Activated T-cell treated with anti-CD3 and anti-CD28 coated beads for 1 hour (primary cell): ENCODE results near the gene ARHGEF16.

Source experiments
- DNase-seq: peaks from one replicate; pipeline ENCODE4 v3.0.0-alpha.2; 2020; ENCODE audit warnings: low read depth

The ARHGEF16 gene

DNA sequence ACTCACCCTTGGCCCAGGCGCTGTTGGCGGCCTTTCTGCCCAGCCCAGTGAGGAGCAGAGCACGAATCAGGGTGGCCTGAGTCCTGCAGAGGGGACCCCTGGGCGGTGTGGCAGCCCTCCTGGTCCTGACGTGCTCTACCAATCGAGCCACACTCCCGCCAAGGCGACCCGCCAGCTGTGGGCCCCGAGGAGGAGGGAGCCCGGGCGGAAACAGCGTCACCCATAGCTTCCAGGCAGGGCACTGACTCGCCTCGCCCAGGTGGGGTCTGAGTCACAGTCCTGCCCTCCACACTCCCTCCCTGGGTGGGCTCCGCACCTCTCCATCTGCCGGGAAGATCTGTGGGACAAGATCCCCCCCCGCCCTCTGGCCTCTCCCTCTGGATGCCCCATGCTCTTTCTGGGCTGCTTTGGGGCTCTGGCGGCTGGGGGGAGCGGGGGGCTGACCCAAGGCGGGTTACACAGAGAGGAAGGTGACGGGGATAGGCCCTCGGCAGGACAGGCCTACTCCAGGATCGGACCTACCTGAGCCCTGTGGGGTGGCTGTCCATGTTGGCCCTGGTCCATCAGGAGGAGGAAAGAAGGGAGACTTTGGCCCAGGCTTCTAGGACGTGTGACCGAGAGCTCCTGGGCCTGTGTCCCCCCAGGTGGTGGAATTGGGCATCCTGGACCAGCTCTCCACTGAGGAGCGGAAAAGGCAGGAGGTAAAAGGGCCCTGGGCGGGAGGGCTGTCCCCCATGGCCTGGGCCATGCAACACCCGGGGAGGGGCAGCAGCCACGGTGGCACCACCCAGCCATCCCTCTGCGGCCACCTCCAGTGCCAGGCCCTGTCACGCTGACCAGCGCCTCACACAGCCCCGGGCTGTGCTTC lies 14.0 kb downstream of the ARHGEF16 start:
- no peak for DNase-seq

DNA sequence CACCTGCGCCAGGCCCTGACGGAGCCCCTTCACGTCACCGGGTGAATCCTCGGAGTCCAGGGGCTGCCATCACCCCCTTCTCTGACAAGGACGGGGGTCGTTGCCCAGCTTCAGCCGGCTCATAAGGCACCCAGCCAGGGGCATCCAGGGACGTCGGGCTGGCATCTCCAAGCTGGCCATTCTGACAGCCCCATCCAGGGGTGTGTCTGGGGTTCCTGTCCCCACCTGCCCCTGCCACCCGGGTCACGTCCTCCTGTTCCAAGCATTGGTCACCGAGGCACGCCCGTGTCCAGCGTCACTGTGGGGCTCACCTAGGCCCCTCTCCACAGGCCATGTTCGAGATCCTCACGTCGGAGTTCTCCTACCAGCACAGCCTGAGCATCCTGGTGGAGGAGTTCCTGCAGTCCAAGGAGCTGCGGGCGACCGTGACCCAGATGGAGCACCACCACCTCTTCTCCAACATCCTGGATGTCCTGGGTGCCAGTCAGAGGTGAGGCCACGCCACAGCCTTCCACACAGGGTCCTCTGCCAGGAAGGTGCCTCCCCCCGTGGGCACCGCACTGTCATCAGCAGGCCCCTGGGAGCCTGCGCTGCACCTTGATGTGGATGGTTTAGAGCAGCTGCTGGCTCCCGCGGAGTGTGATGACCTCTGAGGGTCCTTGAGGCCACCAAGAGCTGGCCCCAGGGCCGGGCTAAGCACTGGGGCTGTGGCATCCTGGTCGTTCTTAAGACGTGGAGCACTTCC lies 14.8 kb downstream of the ARHGEF16 start:
- DNase-seq, result no peak

GRCh38 chr1:3469849-3470649 lies 15.6 kb downstream of the ARHGEF16 start:
- no peak for DNase-seq

DNA sequence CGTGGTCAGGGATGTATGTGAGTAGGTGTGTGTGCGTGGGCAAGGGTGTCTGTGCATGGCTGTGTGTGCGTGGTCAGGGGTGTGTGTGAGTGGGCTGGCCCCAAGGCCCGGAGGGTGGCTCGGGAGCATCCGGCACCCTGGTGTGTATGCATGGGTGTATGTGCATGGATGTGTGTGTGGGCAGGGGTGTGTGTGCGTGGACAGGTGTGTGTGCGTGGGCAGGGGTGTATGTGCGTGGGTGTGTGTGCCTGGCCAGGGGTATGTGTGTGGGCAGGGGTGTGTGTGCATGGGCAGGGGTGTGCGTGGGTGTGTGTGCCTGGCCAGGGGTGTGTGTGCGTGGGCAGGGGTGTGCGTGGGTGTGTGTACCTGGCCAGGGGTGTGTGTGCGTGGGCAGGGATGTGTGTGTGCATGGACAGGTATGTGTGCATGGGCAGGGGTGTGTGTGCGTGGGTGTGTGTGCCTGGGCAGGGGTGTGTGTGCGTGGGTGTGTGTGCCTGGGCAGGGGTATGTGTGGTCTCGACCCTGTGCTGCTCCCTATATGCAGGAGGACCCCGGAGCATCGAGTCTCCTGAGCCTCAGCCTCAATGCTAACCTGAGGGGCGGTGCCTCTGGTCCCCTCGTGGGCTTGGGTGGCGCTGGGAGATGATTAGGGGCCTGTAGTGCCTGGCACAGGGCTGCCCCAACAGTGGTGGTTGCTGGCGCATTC lies 16.3 kb downstream of the ARHGEF16 start:
- DNase-seq, result no peak

DNA sequence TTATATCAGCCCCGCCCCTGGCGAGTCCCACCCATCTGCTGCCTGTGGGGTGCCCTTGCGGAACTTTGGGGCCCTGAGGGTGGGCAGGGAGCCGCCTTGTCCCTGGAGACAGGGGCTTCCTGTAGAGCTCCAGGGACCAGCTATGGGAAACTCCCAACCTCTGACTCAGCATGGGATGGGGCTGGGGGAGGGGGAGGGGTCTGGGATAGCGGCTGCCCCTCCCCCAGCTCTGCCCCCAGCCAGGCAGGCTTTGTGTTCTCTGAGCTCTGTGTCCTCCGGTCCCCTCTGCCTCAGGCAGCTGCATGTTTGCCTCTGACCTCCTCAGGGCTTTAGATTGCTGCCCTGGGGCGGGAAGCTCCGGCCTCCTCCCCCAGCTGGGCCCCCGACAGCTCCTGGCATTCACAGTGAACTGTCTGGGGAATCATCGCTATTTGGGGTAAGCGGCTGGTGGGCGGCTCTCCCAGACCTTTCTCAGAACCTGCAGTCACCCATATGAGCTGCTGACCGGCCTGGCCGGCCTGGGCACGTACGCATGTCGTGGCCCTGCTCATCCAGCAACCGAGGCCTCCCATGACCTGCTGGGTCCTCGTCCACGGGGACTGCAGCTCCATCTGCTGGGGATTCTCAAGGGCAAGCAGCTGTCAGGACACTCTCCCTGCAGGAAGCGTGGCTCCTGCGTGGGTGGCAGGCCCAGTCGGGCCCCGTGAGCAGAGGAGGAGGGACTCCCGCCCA lies 17.1 kb downstream of the ARHGEF16 start:
- no peak for DNase-seq

DNA sequence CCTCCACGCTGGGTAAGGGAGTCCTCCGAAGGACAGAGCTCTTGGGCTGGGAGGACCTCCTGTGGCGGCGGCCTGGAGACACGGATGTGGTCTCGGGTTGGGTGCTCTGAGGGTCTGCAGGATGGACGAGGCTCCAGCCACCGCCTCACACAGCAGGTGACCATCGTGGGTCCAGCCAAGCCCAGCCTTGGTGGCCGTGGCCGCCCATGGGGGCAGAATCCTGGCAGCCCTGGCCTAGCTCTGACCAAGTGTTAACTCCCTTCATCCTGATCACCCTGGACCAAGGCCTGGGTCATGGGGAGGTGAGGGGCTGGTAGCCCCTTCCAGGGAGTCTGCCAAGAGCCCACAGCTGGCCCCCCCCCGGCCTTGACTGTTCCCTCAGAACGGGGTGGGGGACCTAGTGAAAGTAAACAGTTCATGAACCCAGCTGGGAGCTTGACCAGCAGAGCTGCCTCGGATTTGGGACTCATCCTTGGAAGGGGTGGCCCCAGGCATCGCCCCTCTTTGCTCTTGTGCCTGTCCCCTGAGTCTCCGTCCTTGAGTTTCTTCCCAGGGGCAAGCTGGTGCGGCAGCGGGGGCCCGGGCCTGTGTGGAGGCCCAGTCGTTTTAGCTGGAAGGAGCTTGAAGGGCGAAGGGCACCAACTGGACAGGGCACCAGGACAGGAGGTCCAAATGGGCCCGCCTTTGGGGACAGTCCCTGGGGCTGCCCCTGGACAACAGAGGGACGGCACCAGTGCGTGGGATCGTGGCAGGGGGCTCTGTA lies 17.8 kb downstream of the ARHGEF16 start:
- DNase-seq, result no peak

GRCh38 chr1:3472906-3473305 lies 18.4 kb downstream of the ARHGEF16 start:
- no peak for DNase-seq

- no peak for DNase-seq
Measured at GRCh38 chr1:3473381-3473844, 18.9 kb downstream of the ARHGEF16 start.

- no peak for DNase-seq
Measured at GRCh38 chr1:3474016-3474415, 19.6 kb downstream of the ARHGEF16 start.

DNA sequence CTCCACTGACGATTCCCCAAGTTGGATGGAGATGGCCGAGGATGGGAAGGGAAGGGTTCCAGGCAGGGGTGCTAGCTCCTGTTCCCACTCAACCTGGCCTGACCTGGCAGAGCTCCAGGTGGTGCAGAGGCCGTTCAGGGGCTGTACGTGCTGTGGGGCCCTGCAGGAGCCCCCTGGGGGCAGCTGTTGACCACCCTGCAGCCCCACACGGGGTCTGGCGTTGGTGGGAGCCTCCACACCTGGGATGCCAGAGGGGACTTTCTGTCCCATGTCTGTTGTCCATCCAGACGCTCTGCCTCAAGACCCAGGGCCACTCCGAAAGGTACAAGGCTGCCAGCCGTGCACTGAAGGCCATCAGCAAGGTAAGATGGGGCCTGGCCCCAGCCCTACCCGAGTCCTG lies 20.0 kb downstream of the ARHGEF16 start:
- no peak for DNase-seq

GRCh38 chr1:3475839-3476573 lies 21.5 kb downstream of the ARHGEF16 start:
- DNase-seq, result no peak

DNA sequence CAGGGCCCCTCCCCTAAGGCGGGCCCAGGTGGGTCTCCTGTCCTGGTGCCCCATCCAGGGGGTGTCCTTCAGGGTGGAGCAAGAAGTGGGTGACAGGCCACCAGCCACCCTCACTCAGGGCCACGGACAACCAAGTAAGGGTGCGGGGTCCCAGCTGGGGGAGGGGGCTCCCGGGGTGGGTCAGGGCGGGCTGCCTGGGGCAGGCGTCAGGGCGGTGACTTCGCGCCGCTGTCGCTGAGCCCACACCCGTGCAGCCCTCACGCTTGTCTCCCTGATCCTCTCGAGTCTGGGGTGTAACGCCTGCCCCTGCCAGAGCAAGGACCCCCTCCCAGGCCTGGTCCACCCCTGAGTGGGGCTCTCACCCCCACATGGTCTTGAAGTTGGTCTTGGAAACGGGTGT lies 22.2 kb downstream of the ARHGEF16 start:
- no peak for DNase-seq

DNA sequence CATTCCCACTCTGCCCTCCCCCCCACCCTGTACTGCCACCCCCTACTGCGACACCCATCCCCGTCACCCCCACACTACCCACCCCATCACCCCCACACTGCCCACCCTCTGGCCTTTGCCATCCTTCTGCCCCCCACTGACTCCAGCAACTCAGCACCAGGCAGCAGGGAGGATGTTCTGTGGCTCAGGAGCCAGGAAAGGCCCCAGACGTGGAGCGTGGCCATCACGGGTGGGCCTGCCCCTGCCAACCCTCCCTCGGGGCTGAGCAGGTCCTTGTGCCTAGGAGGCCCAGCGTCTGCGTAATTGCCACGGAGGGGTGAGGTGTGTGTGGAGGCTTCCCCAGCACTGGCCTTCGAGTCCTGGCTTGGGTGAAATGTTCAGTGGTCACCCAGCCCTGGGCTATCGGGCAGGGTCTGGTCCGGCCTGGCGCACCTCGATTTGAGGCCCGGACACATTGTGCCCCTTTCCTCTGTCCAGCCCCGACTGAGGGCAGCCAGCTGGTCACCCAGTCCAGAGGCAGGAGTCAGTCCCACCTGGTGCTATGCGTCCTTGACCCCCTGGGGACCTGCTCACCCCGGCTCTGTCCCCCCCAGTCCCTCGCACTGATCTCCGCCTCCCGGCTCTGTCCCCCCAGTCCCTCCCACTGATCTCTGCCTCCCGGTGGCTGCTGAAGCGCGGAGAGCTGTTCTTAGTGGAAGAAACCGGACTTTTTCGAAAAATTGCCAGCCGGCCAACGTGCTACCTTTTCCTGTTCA lies 23.0 kb downstream of the ARHGEF16 start:
- no peak for DNase-seq

- no peak for DNase-seq
Measured at GRCh38 chr1:3478187-3478586, 23.7 kb downstream of the ARHGEF16 start.

DNA sequence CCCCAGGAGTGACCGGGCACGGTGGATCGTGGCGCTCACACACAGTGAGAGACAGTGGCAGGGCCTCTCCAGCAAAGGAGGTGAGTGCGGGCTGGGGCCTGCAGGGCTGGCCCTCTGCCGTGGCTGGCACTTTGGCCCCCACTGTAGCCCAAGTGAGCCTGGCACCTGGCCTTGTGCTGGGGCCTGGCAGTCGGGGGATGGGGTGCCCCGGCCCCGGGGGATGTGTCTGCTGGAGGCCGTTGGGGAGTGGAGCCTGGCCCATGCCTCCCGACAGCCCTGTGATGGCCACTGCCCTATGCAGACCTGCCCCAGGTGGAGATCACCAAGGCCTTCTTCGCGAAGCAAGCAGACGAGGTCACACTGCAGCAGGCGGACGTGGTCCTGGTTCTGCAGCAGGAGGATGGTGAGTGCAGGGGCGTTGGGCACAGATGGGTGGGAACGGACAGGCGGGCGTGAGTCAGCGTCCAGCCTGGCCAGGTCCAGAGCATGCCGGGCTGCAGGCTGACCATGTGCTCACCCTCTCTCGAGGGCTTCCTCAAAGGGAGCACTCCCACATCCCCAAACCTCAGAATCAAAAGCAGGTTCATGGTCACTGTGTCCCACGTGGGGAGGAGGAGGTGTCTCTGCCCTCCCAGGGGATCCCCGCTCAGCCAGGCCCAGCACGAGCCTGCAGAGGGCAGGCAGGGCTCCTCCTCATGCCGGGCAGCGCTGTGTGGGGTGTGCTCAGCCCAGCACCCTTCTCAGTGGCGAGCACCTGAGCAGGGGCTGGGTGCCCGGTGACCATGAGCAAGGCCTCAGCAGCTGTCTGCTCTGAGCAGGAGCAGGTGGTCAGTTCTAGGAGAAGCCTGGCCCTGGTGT lies 25.3 kb downstream of the ARHGEF16 start:
- no peak for DNase-seq

DNA sequence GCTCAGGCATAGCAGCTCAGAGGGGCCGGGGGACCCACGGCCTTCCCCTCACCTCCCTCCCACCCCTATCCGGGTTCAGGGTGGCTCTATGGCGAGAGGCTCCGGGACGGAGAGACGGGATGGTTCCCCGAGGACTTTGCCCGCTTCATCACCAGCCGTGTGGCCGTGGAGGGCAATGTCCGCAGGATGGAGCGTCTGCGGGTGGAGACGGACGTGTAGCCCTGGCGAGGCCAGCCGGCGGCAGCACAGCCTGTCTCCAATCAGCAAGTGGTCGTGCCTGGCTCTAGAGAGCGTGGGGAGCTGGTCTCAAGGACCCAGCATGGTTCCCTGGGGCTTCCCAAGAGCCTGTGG lies 25.9 kb downstream of the ARHGEF16 start:
- no peak for DNase-seq

DNA sequence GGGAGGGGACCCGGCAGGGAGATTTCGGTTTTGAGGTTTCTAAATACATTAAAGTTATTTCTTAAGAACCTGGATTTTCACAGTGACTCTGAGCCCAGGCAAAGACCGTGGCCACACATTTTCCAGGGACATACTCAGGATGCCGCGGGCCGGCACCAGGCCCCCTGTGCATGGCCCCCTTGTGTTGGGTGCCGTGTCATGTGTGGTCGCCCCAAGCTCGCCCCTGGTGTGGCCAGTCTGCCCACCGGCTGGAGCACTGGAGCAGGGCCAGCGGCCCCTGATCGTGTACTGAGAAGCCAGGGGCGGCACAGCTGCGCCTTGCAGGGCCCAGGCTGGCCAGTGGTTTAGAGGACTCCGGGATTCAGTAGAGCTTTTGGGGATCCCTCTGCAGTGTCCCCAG lies 26.6 kb downstream of the ARHGEF16 start:
- no peak for DNase-seq

- no peak for DNase-seq
Measured at GRCh38 chr1:3481836-3482375, 27.4 kb downstream of the ARHGEF16 start.
